SK-N-MC (cell line): ENCODE data around the gene DUS1L.

Experiments
- EZH2 ChIP-seq: fragments of 200-600 bp; sonication (generic); IDR thresholded peaks from one replicate; pipeline ENCODE4 v1.6.1; 2017; ENCODE audit warnings: antibody characterized with exemption
- POLR2AphosphoS5 ChIP-seq: IDR thresholded peaks from 2 replicates; pipeline ENCODE4 v1.6.1; 2012; ENCODE audit warnings: mild to moderate bottlenecking, low read depth, low read length, borderline replicate concordance

- TF ChIP-seq EZH2: no peak
- TF ChIP-seq POLR2AphosphoS5: no peak
Observed at GRCh38 chr17:82034371-82035011, 31.1 kb downstream of the DUS1L start.
